ENCODE data around the gene DAZAP1.
A peak's percentile ranks its signal among the peaks of the same experiment; 100 is the strongest.

Gene DAZAP1

GRCh38 chr19:1377176-1377964 lies 30.0 kb upstream of the DAZAP1 start:
- DNase-seq = no peak

GRCh38 chr19:1377965-1378785 lies 29.2 kb upstream of the DAZAP1 start:
- DNase-seq = no peak

- no peak for DNase-seq
Observed at GRCh38 chr19:1379126-1379905, 28.1 kb upstream of the DAZAP1 start.

GRCh38 chr19:1379961-1380489 lies 27.4 kb upstream of the DAZAP1 start:
- DNase-seq = no peak

- DNase-seq = no peak
Observed at GRCh38 chr19:1382250-1382649, 25.1 kb upstream of the DAZAP1 start.

- no peak for DNase-seq
Observed at GRCh38 chr19:1383017-1383311, 24.4 kb upstream of the DAZAP1 start.

- DNase-seq = peak; percentile 98
Observed at GRCh38 chr19:1383312-1384084, 23.9 kb upstream of the DAZAP1 start, which contains the start of gene NDUFS7. Gene NDUFS7 (plus strand): TSS chr19:1383907. CDS start chr19:1383927, 20 bp downstream.

- DNase-seq = no peak
Observed at GRCh38 chr19:1384085-1384462, 23.3 kb upstream of the DAZAP1 start.

GRCh38 chr19:1384478-1385110 lies 22.8 kb upstream of the DAZAP1 start:
- no peak for DNase-seq

- no peak for DNase-seq
Observed at GRCh38 chr19:1385816-1386215, 21.6 kb upstream of the DAZAP1 start.

GRCh38 chr19:1386945-1387683 lies 20.3 kb upstream of the DAZAP1 start:
- DNase-seq = no peak

GRCh38 chr19:1387684-1388636 lies 19.4 kb upstream of the DAZAP1 start:
- no peak for DNase-seq

- DNase-seq = no peak
Observed at GRCh38 chr19:1388637-1389026, 18.8 kb upstream of the DAZAP1 start.

GRCh38 chr19:1389033-1389940 lies 18.1 kb upstream of the DAZAP1 start:
- DNase-seq = no peak

- no peak for DNase-seq
Observed at GRCh38 chr19:1390890-1391423, 16.4 kb upstream of the DAZAP1 start.

- no peak for DNase-seq
Observed at GRCh38 chr19:1392407-1392806, 15.0 kb upstream of the DAZAP1 start.

- DNase-seq = no peak
Observed at GRCh38 chr19:1392939-1393530, 14.4 kb upstream of the DAZAP1 start.

- no peak for DNase-seq
Observed at GRCh38 chr19:1393841-1394240, 13.5 kb upstream of the DAZAP1 start.

Measured in stimulated activated CD8-positive, alpha-beta memory T cell treated with anti-CD3 and anti-CD28 coated beads, Interleukin-4, amount 100 ng/mL, for 48 hours (primary cell).